Heart left ventricle (tissue), 13 donors: Measurements from ENCODE around the gene ABHD17A.

Experiments used
- CTCF ChIP-seq, 12 donors: fragments of 200-600 bp; sonication (generic) in 4 of 12; IDR thresholded peaks; one replicate each; pipeline versions ENCODE4 v1.5.0 to v1.8.0; 2018 to 2022; ENCODE audit warnings: antibody characterized with exemption in 12 of 12, mild to moderate bottlenecking in 5 of 12
- POLR2A ChIP-seq, 2 donors: fragments of 450-650 bp; IDR thresholded peaks; one replicate each; pipeline ENCODE4 v1.6.1; 2017; ENCODE audit warnings: antibody characterized with exemption in 2 of 2, mild to moderate bottlenecking in 2 of 2, moderate library complexity in 2 of 2
- donor health status: ischemic (EF 13 %, LVEDD 7.1; RV severe dilation, severe dysfunction).
- donor health status: DM: no; HTN: yes; CAD: no.
- donor health status: DM: no; HTN: no; CAD: no.
- donor health status: ischemic (EF 25% LVEDD 6.9; RV normal size, moderate dysfunction).
- donor health status: ischemic (EF 25% LVEDD 5.7; RV mildly dilated, moderate dysfunction).
- donor health status: ischemic (EF 35%, LVEDD 5.7; RV mildly dilated, moderate dysfunction).
- donor health status: nonischemic (EF 11% LVEDD 7.7; RV severe dilation, severe dysfunction).
- donor health status: DM: yes; HTN: yes; CAD: no.
- donor health status: PGD.
- donor health status: ischemic (EF 29% LVEDD 5.4; RV normal size, mild dysfunction).
- donor health status: nonischemic (EF 23%, LVEDD 6.1; RV moderate dilation, normal function).

GRCh38 chr19:1893791-1894190 is 8.5 kb upstream of the ABHD17A start:
- TF ChIP-seq CTCF (IDR thresholded peaks at IDR 0.05) (no peak), POLR2A (IDR thresholded peaks at IDR 0.05) (no peak)
